ENCODE results near the gene GRM7. TPM values are rescaled to one million over a fixed set of nuclear protein-coding genes. Genes with fewer than 3 reads are reported as not detected.

The GRM7 gene
- total RNA-seq, 1 experiment from 2014 or later: not detected

DNA sequence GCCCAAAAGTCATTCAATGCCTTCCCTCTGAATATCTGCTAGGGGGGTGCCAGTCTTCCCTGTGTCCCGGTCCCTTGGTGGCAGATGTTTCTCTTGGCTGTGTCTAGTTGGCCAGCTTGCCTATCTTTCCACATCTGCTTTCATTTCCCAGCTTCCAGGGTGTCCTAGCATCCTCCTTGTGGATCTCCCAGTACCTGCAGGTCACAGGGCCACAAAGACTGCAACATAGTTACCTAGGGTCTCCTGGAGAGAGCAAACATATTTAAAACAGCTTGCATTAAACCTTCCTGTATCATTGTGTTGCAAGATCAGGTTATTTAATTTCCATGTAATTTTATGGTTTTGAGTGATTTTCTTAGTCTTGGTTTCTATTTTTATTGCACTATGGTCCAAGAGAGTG is 400.1 kb downstream of the GRM7 start:
- no peaks in the 10 kb centered on the region for H3K27me3 ChIP-seq (ENCODE audit: insufficient read depth, low read length)
- H4K20me1 ChIP-seq (ENCODE audit: insufficient read depth): no peaks in the 10 kb centered on the region
- H3K27ac ChIP-seq (ENCODE audit: low read depth, low read length): no peak overlapping the region
- DNase-seq (ENCODE audit: low read depth, low spot score): no peak
- H3K9me2 ChIP-seq (ENCODE audit: insufficient read depth): peaks cover 3% of the 10 kb centered on the region; the same call in 1 of the 2 replicates
- intact Hi-C loops (cut with micrococcal nuclease): no loop called here
- H3K36me3 ChIP-seq (ENCODE audit: control insufficient read depth in 1 of 2, insufficient read depth in 2 of 2, low read length in 2 of 2): no peaks in the 10 kb centered on the region
- H2AFZ ChIP-seq (ENCODE audit: low read depth, low read length, poor library complexity, severe bottlenecking): no peak overlapping the region
- H3K79me2 ChIP-seq (ENCODE audit: insufficient read depth, low read length): no peaks in the 10 kb centered on the region
- ChIA-PET CTCF (no interaction called here), POLR2A (no interaction called here), RAD21 (ENCODE audit: low non-redundant PET in 1 of 2, low total read pairs in 2 of 2, uncharacterized antibody in 2 of 2, unreplicated experiment in 2 of 2) (no interaction called here)
- no peaks in the 10 kb centered on the region for H3K9me3 ChIP-seq (ENCODE audit: control insufficient read depth in 1 of 2, insufficient read depth in 1 of 2, low read depth in 1 of 2, low read length in 2 of 2)
- H3K9ac ChIP-seq (ENCODE audit: low read length): no peak overlapping the region
- H3K4me3 ChIP-seq (replicated peaks in 1 of 2; ENCODE audit: low read depth in 1 of 2, low read length in 2 of 2): no peak overlapping the region
- no peak for TF ChIP-seq POLR2A (IDR thresholded peaks at IDR 0.05; ENCODE audit: borderline replicate concordance, extremely low read depth, insufficient read depth, insufficient read length)
- TF ChIP-seq JUND (IDR thresholded peaks at IDR 0.05): no peak
- no peak for TF ChIP-seq CEBPB (IDR thresholded peaks at IDR 0.05; ENCODE audit: low read depth)
- TF ChIP-seq CTCF (IDR thresholded peaks at IDR 0.05 in 2 of 3, conservative IDR thresholded peaks at IDR 0.05 in 1 of 3; ENCODE audit: borderline replicate concordance in 1 of 3, insufficient read depth in 1 of 3, low read depth in 2 of 3, low read length in 2 of 3): no peak
- TF ChIP-seq RAD21 (IDR thresholded peaks at IDR 0.05; ENCODE audit: low read depth): no peak
- TF ChIP-seq ZFX (IDR thresholded peaks at IDR 0.05): no peak
- no peak for TF ChIP-seq YY1 (IDR thresholded peaks at IDR 0.05; ENCODE audit: extremely low read depth, insufficient replicate concordance, low read depth, low read length)
- no peak for TF ChIP-seq POLR2AphosphoS5 (IDR thresholded peaks at IDR 0.05; ENCODE audit: low read depth, low read length)
- no peak for TF ChIP-seq SRF (IDR thresholded peaks at IDR 0.05; ENCODE audit: low read depth)
- TF ChIP-seq ZBTB33 (IDR thresholded peaks at IDR 0.05; ENCODE audit: extremely low read depth, insufficient replicate concordance, low read length): no peak
- no peak for TF ChIP-seq CBX3 (IDR thresholded peaks at IDR 0.05; ENCODE audit: low read depth)
- no peak for TF ChIP-seq ELF1 (IDR thresholded peaks at IDR 0.05; ENCODE audit: borderline replicate concordance, low read depth)
- no peak for TF ChIP-seq EGR1 (IDR thresholded peaks at IDR 0.05; ENCODE audit: low read depth)
- TF ChIP-seq EZH2phosphoT487 (IDR thresholded peaks at IDR 0.05; ENCODE audit: borderline replicate concordance): no peak
- no peak for TF ChIP-seq SIN3A (IDR thresholded peaks at IDR 0.05; ENCODE audit: low read depth)
- ATAC-seq: no peak
- BruUV-seq (replicated peaks): no TSS peak
- no peak overlapping the region for H3K4me2 ChIP-seq (ENCODE audit: low read length)
- no peaks in the 10 kb centered on the region for H3K4me1 ChIP-seq (ENCODE audit: control insufficient read depth in 1 of 2, insufficient read depth in 2 of 2, low read length in 2 of 2)
